NCI-H510A (cell line): Measurements from ENCODE around the gene CFAP47.

ENCODE experiments used
- DNase-seq: peaks from one replicate; lab custom pipeline; 2025; lab: John Stamatoyannopoulos, UW

CFAP47 gene

GRCh38 chrX:36241397-36241796 lies 321.9 kb downstream of the CFAP47 start:
- no peak for DNase-seq

GRCh38 chrX:36266155-36266554 lies 346.6 kb downstream of the CFAP47 start:
- DNase-seq: no peak

- DNase-seq: no peak
Observed at GRCh38 chrX:36310136-36310535, 390.6 kb downstream of the CFAP47 start.

GRCh38 chrX:36314303-36314702 lies 394.8 kb downstream of the CFAP47 start:
- DNase-seq: no peak

- no peak for DNase-seq
Observed at GRCh38 chrX:36334572-36334971, 415.0 kb downstream of the CFAP47 start.

- no peak for DNase-seq
Observed at GRCh38 chrX:36336751-36337150, 417.2 kb downstream of the CFAP47 start.

- DNase-seq: no peak
Observed at GRCh38 chrX:36344301-36344700, 424.8 kb downstream of the CFAP47 start.

- no peak for DNase-seq
Observed at GRCh38 chrX:36348509-36348908, 429.0 kb downstream of the CFAP47 start.

GRCh38 chrX:36357855-36358254 lies 438.3 kb downstream of the CFAP47 start:
- DNase-seq: no peak

- DNase-seq: no peak
Observed at GRCh38 chrX:36364262-36364661, 444.7 kb downstream of the CFAP47 start.

- DNase-seq: no peak
Observed at GRCh38 chrX:36383495-36383894, 464.0 kb downstream of the CFAP47 start.

GRCh38 chrX:36388901-36389300 lies 469.4 kb downstream of the CFAP47 start:
- DNase-seq: no peak

- DNase-seq: no peak
Observed at GRCh38 chrX:36401774-36402173, 482.2 kb downstream of the CFAP47 start.

- peak; percentile 5 for DNase-seq
Observed at GRCh38 chrX:36407836-36408235, 488.3 kb downstream of the CFAP47 start.

- DNase-seq: no peak
Observed at GRCh38 chrX:36414056-36414455, 494.5 kb downstream of the CFAP47 start.

GRCh38 chrX:36422368-36422767 lies 502.8 kb downstream of the CFAP47 start:
- DNase-seq: no peak

- no peak for DNase-seq
Observed at GRCh38 chrX:36431819-36432218, 512.3 kb downstream of the CFAP47 start.

GRCh38 chrX:36434522-36434921 lies 515.0 kb downstream of the CFAP47 start:
- DNase-seq: no peak
